PC-3 (cell line): ENCODE data around the gene PLVAP. TPM values are rescaled to one million over a fixed set of nuclear protein-coding genes. Genes with fewer than 3 reads are reported as not detected.

Experiments used
- ATAC-seq: fragments of 200-7000 bp; cut with Tn5 transposase; 2 replicates; pipeline ENCODE4 v1.9.1; 2020; ENCODE audit warnings: mild to moderate bottlenecking, moderate library complexity
- BruUV-seq: library from RNA; stranded (reverse); fragments of 400-500 nt; replicated peaks from 2 replicates; lab custom pipeline; 2021; lab: Mats Ljungman, UMichigan
- CTCF ChIA-PET: fragments of 300-600 bp; sonication (Branson Sonifier 250); formaldehyde crosslinking; loops from one replicate; lab custom pipeline; 2022; ENCODE audit warnings: antibody characterized with exemption; lab: Charles Lee
- POLR2A ChIA-PET: fragments of 300-600 bp; sonication (Branson Sonifier 250); formaldehyde crosslinking; loops from one replicate; lab custom pipeline; 2022; ENCODE audit warnings: antibody characterized with exemption; ENCODE audit not compliant: unreplicated experiment; lab: Charles Lee
- DNase-seq: peaks from one replicate; pipeline ENCODE4 v3.0.0-alpha.2; 2015
- H2AFZ ChIP-seq: fragments of 300-600 bp; sonication (generic); 2 replicates; pipeline ENCODE4 v1.6.0; 2016; ENCODE audit warnings: antibody characterized with exemption, low read length
- H3F3A ChIP-seq: fragments of 300-600 bp; sonication (generic); one replicate; pipeline ENCODE4 v1.6.0; 2017; ENCODE audit warnings: antibody characterized with exemption, low read length, control low read depth, mild to moderate bottlenecking; ENCODE audit not compliant: unreplicated experiment
- H3K27ac ChIP-seq: fragments of 300-600 bp; sonication (generic); 2 replicates; pipeline ENCODE4 v1.5.1; 2016; ENCODE audit warnings: mild to moderate bottlenecking, low read length
- H3K27me3 ChIP-seq: fragments of 300-600 bp; sonication (generic); 2 replicates; pipeline ENCODE4 v1.6.1; 2016; ENCODE audit warnings: low read length, mixed read lengths
- H3K36me3 ChIP-seq: fragments of 300-600 bp; sonication (generic); 2 replicates; pipeline ENCODE4 v1.6.1; 2016; ENCODE audit warnings: low read depth, mixed run types, low read length, mixed read lengths
- H3K4me1 ChIP-seq: fragments of 300-600 bp; sonication (generic); 2 replicates; pipeline ENCODE4 v1.5.1; 2016; ENCODE audit warnings: low read length; ENCODE audit not compliant: insufficient read depth
- H3K4me2 ChIP-seq: fragments of 300-600 bp; sonication (generic); 2 replicates; pipeline ENCODE4 v1.6.0; 2016; ENCODE audit warnings: low read length
- H3K4me3 ChIP-seq: fragments of 300-600 bp; sonication (generic); 2 replicates; pipeline ENCODE4 v1.5.1; 2016; ENCODE audit warnings: mild to moderate bottlenecking, low read length, mixed read lengths
- H3K79me2 ChIP-seq: fragments of 300-600 bp; sonication (generic); 2 replicates; pipeline ENCODE4 v1.6.1; 2017; ENCODE audit warnings: low read length, mixed read lengths
- H3K9ac ChIP-seq: fragments of 300-600 bp; sonication (generic); 2 replicates; pipeline ENCODE4 v1.6.0; 2016; ENCODE audit warnings: mild to moderate bottlenecking, low read length
- H3K9me2 ChIP-seq: fragments of 300-600 bp; sonication (generic); replicated peaks from 2 replicates; pipeline ENCODE4 v1.6.1; 2016; ENCODE audit warnings: mixed run types, low read length, mixed read lengths
- H3K9me3 ChIP-seq: fragments of 300-600 bp; sonication (generic); 2 replicates; pipeline ENCODE4 v1.6.1; 2016; ENCODE audit warnings: low read length, mixed read lengths
- H4K20me1 ChIP-seq: fragments of 300-600 bp; sonication (generic); 2 replicates; pipeline ENCODE4 v1.6.1; 2016; ENCODE audit warnings: low read length, mixed read lengths
- EZH2 ChIP-seq: fragments of 300-600 bp; sonication (generic); IDR thresholded peaks from one replicate; pipeline ENCODE4 v1.6.1; 2017; ENCODE audit warnings: antibody characterized with exemption, mild to moderate bottlenecking, low read length; ENCODE audit not compliant: unreplicated experiment
- EZH2phosphoT487 ChIP-seq: fragments of 300-600 bp; sonication (generic); IDR thresholded peaks from 2 replicates; pipeline ENCODE4 v1.6.1; 2018; ENCODE audit warnings: mild to moderate bottlenecking, antibody characterized with exemption, low read length, borderline replicate concordance
- intact Hi-C: fragments of 100-400 bp; cut with micrococcal nuclease; formaldehyde crosslinking; loops from 2 replicates; pipeline ENCODE4 v1.9.0; 2023
- total RNA-seq: library from RNA; depleted of rRNA; stranded (reverse); fragments of >200 nt; gene quantifications from 2 replicates; pipeline ENCODE4 v1.2.3, GENCODE V29; 2014
- TF ChIP-seq, protein P1 (sequence below): fragments of 300-600 bp; sonication (generic); conservative IDR thresholded peaks from 2 replicates; pipeline ENCODE4 v1.5.1; 2017; ENCODE audit warnings: antibody characterized with exemption, low read depth, mild to moderate bottlenecking, low read length

The PLVAP gene
- total RNA-seq, 1 experiment from 2014 or later = not detected

DNA sequence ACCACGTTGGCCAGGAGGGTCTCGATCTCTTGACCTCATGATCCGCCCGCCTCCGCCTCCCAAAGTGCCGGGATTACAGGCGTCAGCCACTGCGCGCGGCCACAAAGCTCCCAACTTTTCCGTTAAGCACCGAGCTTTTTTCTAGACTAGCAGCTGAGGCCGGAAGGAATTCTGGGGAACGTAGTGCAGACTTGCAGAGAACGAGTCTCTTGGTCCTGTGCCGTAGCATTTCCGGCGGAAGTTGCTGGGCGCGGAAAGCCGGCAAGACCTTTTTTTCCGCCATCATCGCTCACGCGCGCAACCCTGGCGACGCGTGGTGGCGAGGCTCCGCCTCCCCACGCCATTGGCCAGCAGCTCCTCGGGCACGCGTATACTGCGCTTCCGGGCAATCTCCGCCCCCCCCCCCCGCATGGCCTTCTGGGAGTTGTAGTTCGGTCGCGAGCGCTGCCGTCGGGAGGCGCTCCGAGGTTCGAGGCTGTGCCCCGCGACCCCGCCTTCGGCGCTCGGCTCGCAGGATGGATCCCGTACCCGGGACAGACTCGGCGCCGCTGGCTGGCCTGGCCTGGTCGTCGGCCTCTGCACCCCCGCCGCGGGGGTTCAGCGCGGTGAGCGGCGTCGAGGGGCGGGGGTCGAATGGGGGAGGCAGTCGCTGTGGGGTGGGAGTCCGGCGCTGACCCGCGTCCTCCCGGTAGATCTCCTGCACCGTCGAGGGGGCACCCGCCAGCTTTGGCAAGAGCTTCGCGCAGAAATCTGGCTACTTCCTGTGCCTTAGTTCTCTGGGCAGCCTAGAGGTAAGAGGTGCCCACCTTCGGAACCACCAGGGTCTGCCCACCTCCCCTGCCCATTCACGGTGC lies 42.7 kb upstream of the PLVAP start, which contains the start of gene MVB12A:
Gene MVB12A (plus strand): TSS at position 427 of the 854 bp plus-strand sequence. CDS start 89 bp downstream, at position 516.
- H3K9ac ChIP-seq = peak within 1 kb of the TSS; percentile 69
- no peak for TF ChIP-seq EZH2
- TF ChIP-seq EZH2phosphoT487 = no peak
- TF ChIP-seq, protein P1, sequence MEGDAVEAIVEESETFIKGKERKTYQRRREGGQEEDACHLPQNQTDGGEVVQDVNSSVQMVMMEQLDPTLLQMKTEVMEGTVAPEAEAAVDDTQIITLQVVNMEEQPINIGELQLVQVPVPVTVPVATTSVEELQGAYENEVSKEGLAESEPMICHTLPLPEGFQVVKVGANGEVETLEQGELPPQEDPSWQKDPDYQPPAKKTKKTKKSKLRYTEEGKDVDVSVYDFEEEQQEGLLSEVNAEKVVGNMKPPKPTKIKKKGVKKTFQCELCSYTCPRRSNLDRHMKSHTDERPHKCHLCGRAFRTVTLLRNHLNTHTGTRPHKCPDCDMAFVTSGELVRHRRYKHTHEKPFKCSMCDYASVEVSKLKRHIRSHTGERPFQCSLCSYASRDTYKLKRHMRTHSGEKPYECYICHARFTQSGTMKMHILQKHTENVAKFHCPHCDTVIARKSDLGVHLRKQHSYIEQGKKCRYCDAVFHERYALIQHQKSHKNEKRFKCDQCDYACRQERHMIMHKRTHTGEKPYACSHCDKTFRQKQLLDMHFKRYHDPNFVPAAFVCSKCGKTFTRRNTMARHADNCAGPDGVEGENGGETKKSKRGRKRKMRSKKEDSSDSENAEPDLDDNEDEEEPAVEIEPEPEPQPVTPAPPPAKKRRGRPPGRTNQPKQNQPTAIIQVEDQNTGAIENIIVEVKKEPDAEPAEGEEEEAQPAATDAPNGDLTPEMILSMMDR = no peak
- no peaks in the 10 kb centered on the region for H3F3A ChIP-seq
- H3K27me3 ChIP-seq = no peaks in the 10 kb centered on the region
- H3K36me3 ChIP-seq = no peaks in the 10 kb centered on the region
- peaks cover 7% of the 10 kb centered on the region; the same call in 1 of the 2 replicates for H3K79me2 ChIP-seq
- H3K27ac ChIP-seq = peak within 1 kb of the TSS; percentile 34
- peak within 1 kb of the TSS; percentile 98 for H2AFZ ChIP-seq
- no peaks in the 10 kb centered on the region for H3K9me2 ChIP-seq
- H3K4me3 ChIP-seq = peak within 1 kb of the TSS; percentile 88
- no peaks in the 10 kb centered on the region for H4K20me1 ChIP-seq
- H3K9me3 ChIP-seq = no peaks in the 10 kb centered on the region
- H3K4me1 ChIP-seq = peaks cover 16% of the 10 kb centered on the region; the same call in 1 of the 2 replicates
- peak; percentile 93 for ATAC-seq
- POLR2A ChIA-PET = interaction anchor here (0.5 to 0.8 kb wide), 6 partner anchors 24 to 1325 kb away, joined by 3 to 6 read pairs (median 4); partner anchors contain the start of gene ANO8
- CTCF ChIA-PET = no interaction called here
- BruUV-seq = no TSS peak
- intact Hi-C loops = loop anchor here (1.0 kb wide), 1 partner anchor 29 kb away; no protein-coding TSS in a partner anchor
- peak; percentile 99 for DNase-seq
- peak within 1 kb of the TSS; percentile 96 for H3K4me2 ChIP-seq

GRCh38 chr19:17419154-17419620 lies 42.0 kb upstream of the PLVAP start:
- no peak for DNase-seq

More at GRCh38 chr19:17419154-17419620, 42.0 kb upstream of the PLVAP start:
- Histone ChIP-seq H3F3A (no peaks in the 10 kb centered on the region), H3K79me2 (peaks cover 7% of the 10 kb centered on the region; the same call in 1 of the 2 replicates), H3K4me3 (peak overlapping the region; percentile 88), H4K20me1 (no peaks in the 10 kb centered on the region), H3K27ac (peak overlapping the region; percentile 34), H2AFZ (peak overlapping the region; percentile 92), H3K4me1 (peaks cover 16% of the 10 kb centered on the region; the same call in 1 of the 2 replicates), H3K9me3 (no peaks in the 10 kb centered on the region), H3K4me2 (peak overlapping the region; percentile 87), H3K9ac (peak overlapping the region; percentile 69), H3K36me3 (no peaks in the 10 kb centered on the region), H3K27me3 (no peaks in the 10 kb centered on the region), H3K9me2 (no peaks in the 10 kb centered on the region)
- ATAC-seq = no peak
- POLR2A ChIA-PET = interaction anchor here (0.5 to 0.7 kb wide), 4 partner anchors 25 to 1326 kb away, joined by 4 to 6 read pairs (median 4); no protein-coding TSS in a partner anchor
- TSS peak; percentile 99 for BruUV-seq
- CTCF ChIA-PET = no interaction called here
- TF ChIP-seq EZH2phosphoT487 = no peak
- no peak for TF ChIP-seq EZH2
- TF ChIP-seq, protein P1 = no peak
- intact Hi-C loops = loop anchor here (1.0 kb wide), 1 partner anchor 28 kb away; no protein-coding TSS in a partner anchor
